ENCODE measurements around the gene ZNRF2. TPM values are rescaled to one million over a fixed set of nuclear protein-coding genes. Genes with fewer than 3 reads are reported as not detected.
A peak's percentile ranks its signal among the peaks of the same experiment; 100 is the strongest.

ZNRF2 gene
- total and polyA plus RNA-seq, 12 donors = 3.1 to 36.5 (median 16.2) TPM

GRCh38 chr7:30412782-30413504 lies 128.5 kb downstream of the ZNRF2 start:
- H3K9me3 ChIP-seq (replicated peaks in 1 of 3) = no peaks in the 10 kb centered on the region
- intact Hi-C loops (cut with DNase I) = loop anchor here (5.0 kb wide), 2 partner anchors 246 to 251 kb away; no protein-coding TSS in a partner anchor
- H3K36me3 ChIP-seq (replicated peaks in 1 of 2) = no peaks in the 10 kb centered on the region
- peak in 5 of 6 experiments; percentile 51 to 75 (median 65) for TF ChIP-seq CTCF (IDR thresholded peaks at IDR 0.05)
- no peak for TF ChIP-seq POLR2A (IDR thresholded peaks at IDR 0.05)
- no peak overlapping the region for H3K27ac ChIP-seq
- WGBS, 4 donors = 50 to 65% (median 58%) methylated on average over 3 to 5 of the region's 5 CpGs
- DNase-seq = peak in 6 of 7 donors; percentile 41 to 76 (median 53)
- no peak overlapping the region for H3K4me3 ChIP-seq
- no peaks in the 10 kb centered on the region for H3K27me3 ChIP-seq
- peaks cover 0 to 3% of the 10 kb centered on the region in 2 donors for H3K4me1 ChIP-seq (replicated peaks in 1 of 2)

GRCh38 chr7:30413864-30414263 lies 129.5 kb downstream of the ZNRF2 start:
- H3K4me1 ChIP-seq (replicated peaks in 1 of 2) = peaks cover 0 to 3% of the 10 kb centered on the region in 2 donors

More at GRCh38 chr7:30413864-30414263, 129.5 kb downstream of the ZNRF2 start:
- no peak for DNase-seq
- intact Hi-C loops (cut with DNase I) = loop anchor here (5.0 kb wide), 2 partner anchors 247 to 252 kb away; no protein-coding TSS in a partner anchor
- TF ChIP-seq POLR2A (IDR thresholded peaks at IDR 0.05) = no peak
- TF ChIP-seq CTCF (IDR thresholded peaks at IDR 0.05) = no peak
- Histone ChIP-seq H3K4me3 (no peak overlapping the region), H3K27me3 (no peaks in the 10 kb centered on the region), H3K9me3 (replicated peaks in 1 of 3) (no peaks in the 10 kb centered on the region), H3K36me3 (replicated peaks in 1 of 2) (no peaks in the 10 kb centered on the region), H3K27ac (no peak overlapping the region)
- WGBS, 4 donors = 97 to 100% (median 99%) methylated on average over 7 of the region's 7 CpGs

MicroRNA genes within 50 kb of the gene (microRNA counts, 767-probe panel; counts per million panel counts)
- 0 counts per million in 2 donors for microRNA hsa-miR-550a-5p
- microRNA hsa-miR-550b-3p = 0 counts per million in 2 donors

Small RNA genes within 50 kb of the gene (microRNA-seq; reads per million reads assigned to microRNA genes)
- gene MIR550A1 (0 reads per million in 3 donors), gene MIR550B1 (0 reads per million in 3 donors)

Small RNA genes within 50 kb of the gene (small RNA-seq; reads per million reads assigned to genes)
- gene MIR550A1 = 0 reads per million in 2 donors

Other genes starting within 250 kb of the ZNRF2 start
- gene MTURN, start 149.6 kb upstream of the ZNRF2 start, total RNA-seq = 10 to 100 TPM in 1 of 9 donors, 1 to 10 TPM in 8; 4.6 to 15.6 (median 7.5) TPM
- 10 to 100 TPM in 1 of 3 donors, 1 to 10 TPM in 2; 6.6 to 11.3 (median 9.6) TPM for gene MTURN, start 149.6 kb upstream of the ZNRF2 start, polyA plus RNA-seq
- gene NOD1, start 194.2 kb downstream of the ZNRF2 start, total RNA-seq = 10 to 100 TPM in 1 of 9 donors, 1 to 10 TPM in 8; 3.6 to 11.2 (median 6.9) TPM
- gene NOD1, start 194.2 kb downstream of the ZNRF2 start, polyA plus RNA-seq = 10 to 100 TPM in 2 of 3 donors, 1 to 10 TPM in 1; 5.0 to 18.0 (median 10.9) TPM
- gene GGCT, start 220.2 kb downstream of the ZNRF2 start, total RNA-seq = 10 to 100 TPM; 18.6 to 62.6 (median 34.8) TPM
- 10 to 100 TPM; 58.3 to 67.8 (median 58.5) TPM for gene GGCT, start 220.2 kb downstream of the ZNRF2 start, polyA plus RNA-seq

All from adrenal gland (tissue), 12 donors.